OCI-LY7 (cell line): Measurements from ENCODE around the gene HGFAC. TPM values are rescaled to one million over a fixed set of nuclear protein-coding genes. Genes with fewer than 3 reads are reported as not detected.

Source experiments
- BruUV-seq: library from RNA; stranded (reverse); fragments of 400-500 nt; replicated peaks from 2 replicates; lab custom pipeline; 2021; lab: Mats Ljungman, UMichigan
- CTCF ChIA-PET: fragments of 300-600 bp; sonication (Branson Sonifier 250); formaldehyde crosslinking; loops from one replicate; lab custom pipeline; 2022; ENCODE audit warnings: antibody characterized with exemption; ENCODE audit not compliant: unreplicated experiment; lab: Charles Lee
- POLR2A ChIA-PET: fragments of 300-600 bp; sonication (Branson Sonifier 250); formaldehyde crosslinking; loops from one replicate; lab custom pipeline; 2022; ENCODE audit warnings: antibody characterized with exemption; lab: Charles Lee
- DNase-seq: peaks from one replicate; pipeline ENCODE4 v3.0.0-alpha.2; 2015; ENCODE audit warnings: low spot score
- H2AFZ ChIP-seq: fragments of 200-600 bp; sonication (generic), shearing (Covaris generic); 2 replicates; pipeline ENCODE4 v1.6.1; 2014; ENCODE audit warnings: mild to moderate bottlenecking, antibody characterized with exemption, low read length, moderate library complexity
- H3K27ac ChIP-seq: fragments of 200-600 bp; sonication (generic); 2 replicates; pipeline ENCODE4 v1.5.1; 2014; ENCODE audit warnings: mixed run types, low read depth, mild to moderate bottlenecking, moderate library complexity, low read length, inconsistent platforms; ENCODE audit not compliant: poor library complexity, severe bottlenecking
- H3K36me3 ChIP-seq: fragments of 200-600 bp; sonication (generic); 2 replicates; pipeline ENCODE4 v1.6.1; 2014; ENCODE audit warnings: mild to moderate bottlenecking, antibody characterized with exemption, low read length, moderate library complexity, mixed read lengths; ENCODE audit not compliant: insufficient read depth
- H3K4me1 ChIP-seq: fragments of 200-600 bp; sonication (generic); 2 replicates; pipeline ENCODE4 v1.5.1; 2014; ENCODE audit warnings: mild to moderate bottlenecking, low read length; ENCODE audit not compliant: insufficient read depth, poor library complexity, severe bottlenecking
- H3K4me2 ChIP-seq: fragments of 200-600 bp; sonication (generic); 2 replicates; pipeline ENCODE4 v1.6.1; 2014; ENCODE audit warnings: mild to moderate bottlenecking, low read length
- H3K4me3 ChIP-seq: fragments of 200-600 bp; sonication (generic); 2 replicates; pipeline ENCODE4 v1.5.1; 2014; ENCODE audit warnings: mild to moderate bottlenecking, low read depth, low read length; ENCODE audit not compliant: poor library complexity, severe bottlenecking
- H3K79me2 ChIP-seq: fragments of 200-600 bp; sonication (generic); 2 replicates; pipeline ENCODE4 v1.6.1; 2016; ENCODE audit warnings: low read depth, mild to moderate bottlenecking, low read length, moderate library complexity, mixed read lengths; ENCODE audit not compliant: insufficient read depth
- H3K9me2 ChIP-seq: fragments of 200-600 bp; sonication (generic); 2 replicates; pipeline ENCODE4 v1.6.1; 2016; ENCODE audit warnings: mild to moderate bottlenecking, low read length, mixed read lengths; ENCODE audit not compliant: insufficient read depth
- H3K9me3 ChIP-seq: fragments of 200-600 bp; sonication (generic); 2 replicates; pipeline ENCODE4 v1.6.1; 2014; ENCODE audit warnings: mild to moderate bottlenecking, mixed run types, low read length, mixed read lengths
- H4K20me1 ChIP-seq: fragments of 200-600 bp; sonication (generic); 2 replicates; pipeline ENCODE4 v1.6.1; 2014; ENCODE audit warnings: mild to moderate bottlenecking, antibody characterized with exemption, low read length, moderate library complexity, mixed read lengths; ENCODE audit not compliant: insufficient read depth
- CTCF ChIP-seq: fragments of 200-600 bp; sonication (generic); conservative IDR thresholded peaks from 2 replicates; pipeline ENCODE4 v1.5.1; 2014; ENCODE audit warnings: mild to moderate bottlenecking, antibody characterized with exemption, low read length, moderate library complexity, mixed read lengths
- EZH2phosphoT487 ChIP-seq: fragments of 200-600 bp; sonication (generic); IDR thresholded peaks from 2 replicates; pipeline ENCODE4 v1.6.1; 2018; ENCODE audit warnings: low read depth, borderline replicate concordance, mild to moderate bottlenecking, mixed run types, antibody characterized with exemption, low read length, moderate library complexity, mixed read lengths
- intact Hi-C: fragments of 100-400 bp; cut with micrococcal nuclease; formaldehyde crosslinking; loops from one replicate; pipeline ENCODE4 v1.10.0; 2022; ENCODE audit not compliant: unreplicated experiment
- total RNA-seq, 2 experiments: library from RNA; depleted of rRNA in 1 of 2; stranded (reverse); fragments of >200 nt in 1 of 2; shearing (Covaris generic) in 1 of 2; gene quantifications; 2 replicates each; pipeline ENCODE4 v1.2.3, GENCODE V29; 2014 to 2022

Gene HGFAC
- total RNA-seq, 2 experiments from 2014 or later, result not detected

GRCh38 chr4:3465698-3466671 lies 24.2 kb downstream of the HGFAC start:
- Histone ChIP-seq H3K4me3 (no peak overlapping the region), H3K9me2 (no peaks in the 10 kb centered on the region), H2AFZ (no peak overlapping the region), H3K9me3 (0 out of 2 replicates have a peak, but pooled peaks cover 3% of the 10 kb centered on the region), H3K27ac (no peak overlapping the region), H3K4me1 (no peaks in the 10 kb centered on the region), H4K20me1 (no peaks in the 10 kb centered on the region), H3K4me2 (no peak overlapping the region), H3K36me3 (no peaks in the 10 kb centered on the region), H3K79me2 (no peaks in the 10 kb centered on the region)
- ChIA-PET POLR2A (no interaction called here), CTCF (no interaction called here)
- BruUV-seq, result no TSS peak
- intact Hi-C loops, result no loop called here
- TF ChIP-seq EZH2phosphoT487 (no peak), CTCF (no peak)
- no peak for DNase-seq

- H3K9me2 ChIP-seq, result no peaks in the 10 kb centered on the region
- no peaks in the 10 kb centered on the region for H4K20me1 ChIP-seq
- no peak overlapping the region for H3K27ac ChIP-seq
- H3K4me2 ChIP-seq, result no peak overlapping the region
- H3K79me2 ChIP-seq, result no peaks in the 10 kb centered on the region
- TF ChIP-seq EZH2phosphoT487 (no peak), CTCF (no peak)
- no peaks in the 10 kb centered on the region for H3K4me1 ChIP-seq
- 0 out of 2 replicates have a peak, but pooled peaks cover 3% of the 10 kb centered on the region for H3K9me3 ChIP-seq
- DNase-seq, result no peak
- H3K4me3 ChIP-seq, result no peak overlapping the region
- intact Hi-C loops, result no loop called here
- POLR2A ChIA-PET, result no interaction called here
- BruUV-seq, result no TSS peak
- H3K36me3 ChIP-seq, result no peaks in the 10 kb centered on the region
- H2AFZ ChIP-seq, result no peak overlapping the region
- CTCF ChIA-PET, result no interaction called here
These were observed 25.2 kb downstream of the HGFAC start for GRCh38 chr4:3466691-3467600.
